Neural cell (in vitro differentiated cells): ENCODE measurements around the gene PPY.

Source experiments
- CTCF ChIP-seq: fragments of 450-650 bp; IDR thresholded peaks from 2 replicates; pipeline ENCODE4 v1.5.1; 2014; ENCODE audit warnings: antibody characterized with exemption, mild to moderate bottlenecking, moderate library complexity; ENCODE audit not compliant: poor library complexity, severe bottlenecking
- EP300 ChIP-seq: fragments of 450-650 bp; conservative IDR thresholded peaks from 2 replicates; pipeline ENCODE4 v1.6.1; 2014; ENCODE audit warnings: antibody characterized with exemption, mild to moderate bottlenecking, moderate library complexity; ENCODE audit not compliant: poor library complexity, severe bottlenecking
- EZH2 ChIP-seq: fragments of 200-600, 300-800 bp; shearing (Covaris generic), sonication (generic); IDR thresholded peaks from 2 replicates; pipeline ENCODE4 v1.6.1; 2014; ENCODE audit warnings: antibody characterized with exemption, low read length, borderline replicate concordance, mild to moderate bottlenecking; ENCODE audit not compliant: insufficient read depth, poor library complexity, severe bottlenecking

GRCh38 chr17:43907998-43908721, 34.1 kb downstream of the PPY start:
- no peak for TF ChIP-seq CTCF
- TF ChIP-seq EZH2 = no peak
- no peak for TF ChIP-seq EP300
